Activated CD8-positive, alpha-beta memory T cell treated with anti-CD3 and anti-CD28 coated beads, Interleukin-2, amount 10 ng/mL, durations not matched to agents 7 days and 5 days (primary cell): ENCODE data around the gene GPR18. TPM values are rescaled to one million over a fixed set of nuclear protein-coding genes. Genes with fewer than 3 reads are reported as not detected.
"Not testable (repeated sequence)": the region's sequence is repeated elsewhere in the genome, so short reads cannot be mapped to it uniquely, and the experiment has no call there.

Source experiments
- ATAC-seq: fragments of 150-1000 bp; cut with Tn5 transposase; one replicate; pipeline ENCODE4 v1.10.0; 2021; ENCODE audit warnings: moderate library complexity
- CTCF ChIA-PET: fragments of 350-600 bp; sonication (Branson Sonifier 250); formaldehyde crosslinking; loops from one replicate; lab custom pipeline; 2021; ENCODE audit warnings: antibody characterized with exemption; lab: Charles Lee
- DNase-seq: peaks from one replicate; pipeline ENCODE4 v3.0.0-alpha.2; 2020
- H3K27ac Mint-ChIP-seq: one replicate; pipeline ENCODE4 v1.8.0; 2021; ENCODE audit warnings: mild to moderate bottlenecking, mixed read lengths
- H3K27me3 Mint-ChIP-seq: one replicate; pipeline ENCODE4 v1.8.0; 2021; ENCODE audit warnings: mixed read lengths
- H3K36me3 Mint-ChIP-seq: one replicate; pipeline ENCODE4 v1.8.0; 2021; ENCODE audit warnings: mild to moderate bottlenecking, mixed read lengths
- H3K4me1 Mint-ChIP-seq: one replicate; pipeline ENCODE4 v1.8.0; 2021; ENCODE audit warnings: mixed read lengths
- H3K4me3 Mint-ChIP-seq: one replicate; pipeline ENCODE4 v1.8.0; 2021; ENCODE audit warnings: mild to moderate bottlenecking, moderate library complexity, mixed read lengths
- H3K9me3 Mint-ChIP-seq: one replicate; pipeline ENCODE4 v1.8.0; 2022; ENCODE audit warnings: low read depth, mixed read lengths
- total RNA-seq, 2 experiments: library from RNA; stranded (reverse); gene quantifications; one replicate each; pipeline ENCODE4 v1.2.3, GENCODE V29; 2021

GPR18 gene
- total RNA-seq, 2 experiments from 2014 or later, result 11.1 to 13.1 TPM

DNA sequence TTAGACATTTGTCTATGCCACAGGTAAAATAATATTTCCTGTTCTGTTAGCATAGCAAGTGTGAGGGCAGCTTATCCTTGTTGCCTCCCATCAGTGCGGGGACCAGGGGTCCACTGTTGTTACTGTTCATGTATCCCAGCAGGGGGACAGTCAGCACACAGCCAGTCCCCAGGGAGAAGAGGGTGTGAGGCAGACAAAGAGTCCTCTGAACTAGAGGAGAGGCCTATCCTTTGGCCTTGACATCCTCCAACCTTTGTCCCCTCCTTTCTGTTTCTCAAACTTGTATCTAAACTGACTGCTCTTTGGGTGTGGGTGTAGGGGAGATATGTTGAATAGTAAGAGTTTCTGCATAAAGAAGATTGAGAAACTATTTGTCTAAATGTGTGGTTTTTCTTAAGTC, 2.9 kb upstream of the GPR18 start:
- ATAC-seq (no peak), DNase-seq (no peak)
- H3K4me3 Mint-ChIP-seq, result no peak overlapping the region
- no peaks in the 10 kb centered on the region for H3K9me3 Mint-ChIP-seq
- H3K27me3 Mint-ChIP-seq, result no peaks in the 10 kb centered on the region
- peaks cover 16% of the 10 kb centered on the region for H3K36me3 Mint-ChIP-seq
- CTCF ChIA-PET, result interaction anchor here (1.5 to 2.7 kb wide), 4 partner anchors 8 to 85 kb away, joined by 3 to 10 read pairs (median 6); no protein-coding TSS in a partner anchor
- peaks cover 64% of the 10 kb centered on the region for H3K4me1 Mint-ChIP-seq
- H3K27ac Mint-ChIP-seq, result peak overlapping the region; percentile 33

DNA sequence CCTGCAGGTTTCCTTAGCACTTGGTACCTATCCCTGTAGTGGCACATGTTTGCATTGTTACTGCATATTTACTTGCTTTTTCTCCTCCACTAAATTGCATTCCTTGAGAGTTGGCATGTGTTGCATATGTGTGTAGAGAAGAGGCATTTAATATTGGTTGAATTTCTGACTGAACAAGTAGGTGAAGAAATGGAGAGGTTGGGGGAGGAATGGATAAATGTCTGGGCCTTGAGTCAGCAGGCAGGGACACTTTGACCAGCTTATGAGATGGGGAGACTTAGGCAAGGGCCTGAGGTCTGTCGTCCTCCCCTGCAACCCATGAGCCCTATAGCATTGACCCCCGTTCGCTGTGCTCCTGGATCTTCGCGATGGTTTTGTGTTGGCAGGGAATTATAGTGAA, 2.0 kb upstream of the GPR18 start:
- H3K4me3 Mint-ChIP-seq, result no peak overlapping the region
- CTCF ChIA-PET, result interaction anchor here (0.5 to 2.7 kb wide), 6 partner anchors 9 to 1256 kb away, joined by 3 to 10 read pairs (median 4); no protein-coding TSS in a partner anchor
- ATAC-seq (no peak), DNase-seq (no peak)
- H3K9me3 Mint-ChIP-seq, result no peaks in the 10 kb centered on the region
- no peaks in the 10 kb centered on the region for H3K27me3 Mint-ChIP-seq
- peaks cover 21% of the 10 kb centered on the region for H3K36me3 Mint-ChIP-seq
- H3K27ac Mint-ChIP-seq, result peak overlapping the region; percentile 94
- H3K4me1 Mint-ChIP-seq, result peaks cover 62% of the 10 kb centered on the region

DNA sequence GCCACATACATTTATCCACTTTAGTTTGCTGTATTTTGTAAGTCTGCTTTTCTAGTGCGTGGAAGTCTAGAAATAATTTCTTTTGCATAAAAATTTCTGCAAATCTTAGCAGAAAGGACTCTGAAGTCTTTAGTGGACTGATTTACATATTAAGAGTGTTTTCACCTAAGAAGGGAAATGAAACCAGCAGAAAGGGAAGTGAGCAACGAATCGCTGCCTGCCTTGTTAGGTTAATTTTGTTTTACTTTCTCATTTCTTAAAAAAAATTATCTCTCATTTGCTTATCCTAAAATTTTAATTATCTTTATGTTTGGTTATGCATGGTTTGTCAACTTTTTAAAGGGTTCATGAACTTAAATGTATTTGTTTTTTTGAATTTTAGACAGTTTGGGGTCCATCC, 767 bp upstream of the GPR18 start:
- Mint-ChIP-seq H3K27ac (peak overlapping the region; percentile 94), H3K4me1 (peaks cover 60% of the 10 kb centered on the region), H3K36me3 (peaks cover 30% of the 10 kb centered on the region), H3K4me3 (peak overlapping the region; percentile 86), H3K9me3 (no peaks in the 10 kb centered on the region), H3K27me3 (no peaks in the 10 kb centered on the region)
- peak; percentile 44 for ATAC-seq
- CTCF ChIA-PET, result interaction anchor here (0.9 to 4.2 kb wide), 8 partner anchors 11 to 240 kb away, joined by 3 to 24 read pairs (median 10); partner anchors contain the start of gene UBAC2
- no peak for DNase-seq

DNA sequence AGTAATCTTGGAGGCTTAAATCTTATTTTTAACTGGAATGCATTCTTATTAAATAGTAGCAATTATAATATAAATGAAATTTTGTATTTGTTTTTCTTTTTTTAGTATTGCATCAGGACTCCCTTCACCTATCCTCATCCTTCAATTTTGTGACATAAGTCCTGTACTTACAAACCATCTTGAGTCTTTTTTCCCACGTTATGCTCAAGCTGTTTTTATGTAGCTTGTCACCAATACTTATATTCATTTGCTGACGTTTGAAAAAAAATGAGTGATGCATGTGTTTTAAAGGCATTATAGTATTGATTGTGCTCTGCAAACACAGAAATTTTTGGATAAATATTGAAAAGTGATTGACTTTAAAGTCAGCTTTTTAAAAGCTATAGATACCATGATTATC, 888 bp downstream of the GPR18 start:
- Mint-ChIP-seq H3K4me1 (peaks cover 58% of the 10 kb centered on the region), H3K4me3 (peak overlapping the region; percentile 65), H3K36me3 (peaks cover 34% of the 10 kb centered on the region), H3K9me3 (no peaks in the 10 kb centered on the region), H3K27ac (peak overlapping the region; percentile 87), H3K27me3 (no peaks in the 10 kb centered on the region)
- CTCF ChIA-PET, result interaction anchor here (0.8 to 4.2 kb wide), 13 partner anchors 9 to 242 kb away, joined by 3 to 24 read pairs (median 4); partner anchors contain the start of gene UBAC2
- ATAC-seq, result no peak
- no peak for DNase-seq

DNA sequence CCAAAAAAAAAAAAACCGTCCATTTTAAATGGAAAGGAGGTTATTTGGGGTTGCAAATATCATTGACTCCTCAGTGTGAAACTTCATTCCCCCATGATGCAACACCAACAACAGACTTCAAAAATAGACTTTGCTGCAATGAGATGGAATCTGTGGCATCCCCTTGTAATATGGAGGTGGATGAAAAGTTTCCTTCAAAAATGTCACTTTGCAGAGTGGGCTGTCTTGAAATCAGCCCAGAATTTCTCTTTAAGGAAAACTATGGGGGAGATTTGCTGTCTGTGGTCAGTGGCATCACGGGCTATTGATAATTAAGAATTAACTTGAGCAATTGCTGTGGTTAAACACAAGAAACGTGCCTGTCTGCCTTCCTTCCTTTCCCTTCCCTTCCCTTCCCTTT, 1.5 kb downstream of the GPR18 start:
- Mint-ChIP-seq H3K27ac (peak overlapping the region; percentile 87), H3K4me1 (peaks cover 62% of the 10 kb centered on the region), H3K36me3 (peaks cover 37% of the 10 kb centered on the region), H3K27me3 (no peaks in the 10 kb centered on the region), H3K4me3 (peak overlapping the region; percentile 65), H3K9me3 (no peaks in the 10 kb centered on the region)
- ATAC-seq (no peak), DNase-seq (no peak)
- CTCF ChIA-PET, result interaction anchor here (0.7 to 4.2 kb wide), 14 partner anchors 9 to 242 kb away, joined by 3 to 24 read pairs (median 8); partner anchors contain the start of gene UBAC2

DNA sequence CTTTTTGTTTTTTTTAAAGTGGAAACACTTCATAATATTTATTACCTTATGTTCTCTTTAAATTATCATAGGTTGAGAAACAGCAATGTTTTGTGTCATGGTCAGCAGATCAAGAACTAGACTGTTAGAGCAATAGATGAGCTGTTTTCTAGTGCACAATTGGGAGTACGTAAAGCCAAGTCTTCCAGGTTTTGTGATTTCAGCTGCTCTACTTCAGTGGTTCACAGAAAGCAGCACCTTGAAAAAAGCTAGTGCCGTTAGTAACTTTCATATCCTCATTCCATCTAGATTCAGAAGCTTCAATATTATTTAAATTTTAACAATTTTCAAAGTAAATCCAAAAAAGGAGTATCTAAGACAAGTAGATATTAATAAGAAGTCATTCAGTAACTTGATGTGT, 1.9 kb downstream of the GPR18 start:
- no peaks in the 10 kb centered on the region for H3K9me3 Mint-ChIP-seq
- no peak for DNase-seq
- peak overlapping the region; percentile 65 for H3K4me3 Mint-ChIP-seq
- peaks cover 38% of the 10 kb centered on the region for H3K36me3 Mint-ChIP-seq
- peaks cover 66% of the 10 kb centered on the region for H3K4me1 Mint-ChIP-seq
- H3K27ac Mint-ChIP-seq, result peak overlapping the region; percentile 87
- no peak for ATAC-seq
- CTCF ChIA-PET, result interaction anchor here (0.7 to 4.2 kb wide), 20 partner anchors 8 to 243 kb away, joined by 3 to 24 read pairs (median 4); partner anchors contain the start of gene UBAC2
- no peaks in the 10 kb centered on the region for H3K27me3 Mint-ChIP-seq

DNA sequence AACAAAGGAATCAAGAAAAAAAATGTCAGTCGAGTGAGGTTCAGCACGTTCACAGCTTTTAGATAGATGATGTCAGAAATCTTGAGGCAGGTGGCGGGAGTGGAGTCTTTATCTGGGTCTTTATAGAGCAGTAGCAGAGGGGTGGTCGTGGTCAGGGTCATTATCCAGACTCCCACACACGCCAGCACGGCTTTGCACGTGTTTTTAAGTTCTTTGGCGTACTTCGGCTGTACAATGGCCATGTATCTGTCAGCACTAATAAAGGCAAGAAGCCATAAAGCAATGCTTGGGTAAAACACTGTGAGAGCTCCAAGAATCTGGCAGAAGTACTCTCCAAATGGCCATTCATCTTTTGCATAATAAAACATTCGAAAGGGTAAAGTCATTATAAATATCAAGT, 2.9 kb downstream of the GPR18 start:
- peaks cover 67% of the 10 kb centered on the region for H3K4me1 Mint-ChIP-seq
- H3K9me3 Mint-ChIP-seq, result no peaks in the 10 kb centered on the region
- peaks cover 44% of the 10 kb centered on the region for H3K36me3 Mint-ChIP-seq
- H3K27me3 Mint-ChIP-seq, result no peaks in the 10 kb centered on the region
- ATAC-seq, result peak; percentile 6
- H3K4me3 Mint-ChIP-seq, result peak overlapping the region; percentile 65
- DNase-seq, result no peak
- H3K27ac Mint-ChIP-seq, result peak overlapping the region; percentile 87
- CTCF ChIA-PET, result interaction anchor here (1.0 to 4.2 kb wide), 16 partner anchors 9 to 182 kb away, joined by 3 to 24 read pairs (median 6); partner anchors contain the start of gene UBAC2

DNA sequence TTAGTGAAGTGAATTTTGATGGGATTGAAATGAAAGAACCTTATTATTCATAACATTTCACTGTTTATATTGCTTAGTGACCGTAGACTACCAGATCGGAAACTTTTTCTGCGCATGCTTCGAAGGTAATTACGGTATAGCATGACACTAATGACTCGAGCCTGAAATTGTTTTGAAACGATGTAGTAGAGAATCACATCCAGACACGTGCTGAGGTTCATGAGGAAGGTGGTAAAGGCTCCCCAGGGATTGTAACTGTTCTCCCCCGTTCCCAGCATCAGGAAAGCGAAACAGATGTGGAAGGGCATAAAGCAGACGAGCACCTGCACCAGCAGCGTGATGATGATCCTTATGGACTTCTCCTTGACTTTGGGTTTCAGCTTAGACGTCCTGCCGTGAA, 3.3 kb downstream of the GPR18 start:
- peaks cover 67% of the 10 kb centered on the region for H3K4me1 Mint-ChIP-seq
- ATAC-seq, result peak; percentile 26

DNA sequence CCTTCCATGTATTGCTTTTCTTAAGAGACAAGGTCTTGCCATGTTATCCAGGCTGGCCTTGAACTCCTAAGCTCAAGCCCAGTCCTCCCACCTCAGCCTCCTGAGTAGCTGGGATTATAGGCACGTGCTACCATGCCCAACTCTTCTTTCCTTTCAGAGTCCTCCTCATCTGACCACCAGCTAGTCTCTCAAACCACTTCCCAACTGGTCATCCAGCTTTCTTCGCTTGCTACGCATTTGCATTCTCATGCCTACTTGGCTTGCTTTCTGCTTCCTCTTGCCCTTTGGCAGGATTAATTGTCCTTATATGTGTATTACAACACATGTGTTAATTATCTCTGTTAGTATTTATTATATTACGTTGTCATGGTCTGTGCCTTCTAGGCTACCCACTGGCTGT, 6.3 kb downstream of the GPR18 start:
- ATAC-seq (peak; percentile 1), DNase-seq (no peak)
- CTCF ChIA-PET, result interaction anchor here (1.0 to 2.8 kb wide), 8 partner anchors 14 to 187 kb away, joined by 3 to 17 read pairs (median 6); no protein-coding TSS in a partner anchor
- Mint-ChIP-seq H3K4me1 (peaks cover 56% of the 10 kb centered on the region), H3K27me3 (no peaks in the 10 kb centered on the region), H3K27ac (peak overlapping the region; percentile 60), H3K36me3 (peaks cover 54% of the 10 kb centered on the region), H3K9me3 (no peaks in the 10 kb centered on the region), H3K4me3 (no peak overlapping the region)

More for the DNA sequence above, 3.3 kb downstream of the GPR18 start:
- DNase-seq, result no peak
- no peaks in the 10 kb centered on the region for H3K27me3 Mint-ChIP-seq
- peak overlapping the region; percentile 87 for H3K27ac Mint-ChIP-seq
- no peaks in the 10 kb centered on the region for H3K9me3 Mint-ChIP-seq
- peak overlapping the region; percentile 65 for H3K4me3 Mint-ChIP-seq
- peaks cover 44% of the 10 kb centered on the region for H3K36me3 Mint-ChIP-seq
- CTCF ChIA-PET, result interaction anchor here (0.9 to 4.2 kb wide), 10 partner anchors 9 to 182 kb away, joined by 3 to 24 read pairs (median 9); no protein-coding TSS in a partner anchor

DNA sequence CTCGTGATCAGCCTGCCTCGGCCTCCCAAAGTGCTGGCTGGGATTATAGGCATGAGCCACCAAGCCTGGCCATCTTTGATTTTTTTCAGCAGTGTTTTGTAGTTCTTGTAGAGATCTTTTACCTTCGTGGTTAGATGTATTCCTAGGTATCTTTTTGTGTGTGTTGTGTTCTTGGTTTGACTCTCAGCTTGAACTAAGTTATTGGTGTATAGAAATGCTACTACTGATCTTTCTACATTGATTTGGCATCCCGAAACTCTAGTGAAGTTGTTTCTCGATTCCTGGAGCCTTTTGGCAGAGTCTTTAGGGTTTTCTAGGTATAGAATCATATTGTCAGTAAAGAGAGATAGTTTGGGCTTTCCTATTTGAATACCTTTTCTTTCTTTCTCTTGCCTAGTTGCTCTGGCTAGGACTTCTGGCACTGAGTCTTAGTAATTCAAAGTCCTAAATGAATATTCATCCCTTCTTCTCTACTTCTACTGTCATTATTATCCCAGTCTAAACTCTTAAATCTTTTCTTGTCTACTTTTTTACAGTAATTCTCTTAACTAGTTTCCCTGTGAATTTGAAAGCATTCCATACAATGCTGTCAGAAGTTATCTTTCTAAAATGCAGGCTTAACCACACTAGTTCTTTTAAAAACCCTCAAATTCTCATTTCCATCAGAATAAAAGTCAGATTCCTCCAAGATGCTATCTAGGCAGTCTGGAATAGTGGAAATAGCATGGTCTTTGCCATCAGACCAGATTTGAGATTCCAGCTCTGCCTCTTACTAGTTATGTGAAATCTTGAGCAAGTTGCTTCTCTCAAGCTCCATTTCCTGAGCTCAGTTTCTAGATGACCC, 7.0 kb downstream of the GPR18 start:
- Mint-ChIP-seq H3K27ac (peak overlapping the region; percentile 60), H3K4me1 (peaks cover 53% of the 10 kb centered on the region), H3K4me3 (no peak overlapping the region), H3K9me3 (no peaks in the 10 kb centered on the region), H3K27me3 (no peaks in the 10 kb centered on the region), H3K36me3 (peaks cover 52% of the 10 kb centered on the region)
- CTCF ChIA-PET, result interaction anchor here (1.0 to 2.8 kb wide), 8 partner anchors 15 to 188 kb away, joined by 3 to 17 read pairs (median 6); no protein-coding TSS in a partner anchor
- DNase-seq (no peak), ATAC-seq (peak; percentile 35)

DNA sequence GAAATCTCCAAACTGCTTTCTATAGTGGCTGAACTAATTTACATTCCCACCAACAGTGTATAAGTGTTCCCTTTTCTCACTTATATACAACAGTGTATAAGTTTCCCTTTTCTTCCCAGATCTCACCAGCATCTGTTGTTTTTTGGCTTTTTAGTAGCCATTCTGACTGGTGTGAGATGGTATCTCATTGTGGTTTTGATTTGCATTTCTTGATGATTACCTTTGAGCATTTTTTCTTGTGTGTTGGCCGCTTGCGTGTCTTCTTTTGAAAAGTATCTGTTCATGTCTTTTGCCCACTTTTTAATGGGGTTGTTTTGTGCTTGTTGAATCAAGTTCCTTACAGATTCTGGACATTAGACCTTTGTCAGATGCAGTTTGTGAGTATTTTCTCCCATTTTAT, 8.6 kb downstream of the GPR18 start:
- H3K9me3 Mint-ChIP-seq, ATAC-seq, DNase-seq, H3K27ac Mint-ChIP-seq, H3K4me3 Mint-ChIP-seq, H3K27me3 Mint-ChIP-seq: not testable (repeated sequence)
- CTCF ChIA-PET, result interaction anchor here (1.0 to 2.0 kb wide), 3 partner anchors 11 to 73 kb away, joined by 3 to 5 read pairs (median 4); no protein-coding TSS in a partner anchor
- Mint-ChIP-seq H3K4me1 (peaks cover 42% of the 10 kb centered on the region), H3K36me3 (peaks cover 48% of the 10 kb centered on the region)

DNA sequence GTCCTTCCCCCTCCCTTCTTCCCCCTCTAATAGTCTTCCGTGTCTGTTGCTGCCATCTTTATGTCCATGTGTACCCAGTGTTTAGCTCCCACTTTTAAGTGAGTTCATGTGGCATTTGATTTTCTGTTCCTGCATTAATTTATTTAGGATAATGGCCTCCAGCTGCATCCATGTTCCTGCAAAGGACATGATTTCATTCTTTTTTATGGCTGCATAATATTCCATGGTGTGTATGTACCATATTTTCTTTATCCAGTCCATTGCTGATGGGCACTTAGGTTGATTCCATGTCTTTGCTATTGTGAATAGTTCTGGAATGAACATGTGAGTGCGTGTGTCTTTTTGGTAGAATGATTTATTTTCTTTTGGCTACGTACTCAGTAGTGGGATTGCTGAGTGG, 9.0 kb downstream of the GPR18 start:
- not testable (repeated sequence) for H3K27me3 Mint-ChIP-seq, H3K9me3 Mint-ChIP-seq, ATAC-seq, H3K27ac Mint-ChIP-seq, H3K4me3 Mint-ChIP-seq, DNase-seq
- peaks cover 41% of the 10 kb centered on the region for H3K4me1 Mint-ChIP-seq
- CTCF ChIA-PET, result interaction anchor here (1.0 to 2.0 kb wide), 3 partner anchors 17 to 73 kb away, joined by 3 to 5 read pairs (median 4); no protein-coding TSS in a partner anchor
- peaks cover 50% of the 10 kb centered on the region for H3K36me3 Mint-ChIP-seq

DNA sequence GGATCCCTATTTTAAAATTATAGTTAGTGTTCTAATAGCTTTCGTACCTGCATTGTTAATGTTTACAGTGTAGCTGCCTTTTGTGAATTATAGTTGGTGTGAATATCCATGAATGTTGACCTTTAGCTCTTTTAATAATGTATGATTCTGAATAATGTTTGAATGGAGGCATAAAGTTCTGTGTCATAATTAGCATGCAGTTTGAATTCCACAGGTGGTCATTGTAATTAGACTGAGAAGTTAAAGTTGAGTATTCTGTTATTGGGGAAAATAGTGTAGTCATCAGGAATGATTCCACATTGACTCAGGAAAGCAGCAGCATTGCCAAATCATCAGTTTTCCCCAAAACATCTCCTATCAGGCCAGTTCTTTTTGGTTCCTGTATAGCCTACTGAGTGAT, 12.1 kb downstream of the GPR18 start:
- no peak overlapping the region for H3K27ac Mint-ChIP-seq
- H3K9me3 Mint-ChIP-seq, result no peaks in the 10 kb centered on the region
- CTCF ChIA-PET, result interaction anchor here (0.7 to 2.3 kb wide), 3 partner anchors 15 to 69 kb away, joined by 3 to 5 read pairs (median 4); no protein-coding TSS in a partner anchor
- H3K4me3 Mint-ChIP-seq, result no peak overlapping the region
- no peaks in the 10 kb centered on the region for H3K27me3 Mint-ChIP-seq
- DNase-seq (no peak), ATAC-seq (no peak)
- H3K36me3 Mint-ChIP-seq, result peaks cover 47% of the 10 kb centered on the region
- H3K4me1 Mint-ChIP-seq, result peaks cover 24% of the 10 kb centered on the region
